HepG2 (cell line): ENCODE data around the gene PSORS1C2. TPM values are rescaled to one million over a fixed set of nuclear protein-coding genes. Genes with fewer than 3 reads are reported as not detected.

Experiments
- ARID3A ChIP-seq: IDR thresholded peaks from 2 replicates; pipeline ENCODE4 v1.6.1; 2012; ENCODE audit warnings: low read depth, low read length, improper control_type of control experiment
- ATF1 ChIP-seq: IDR thresholded peaks from 2 replicates; pipeline ENCODE4 v1.6.1; 2016; ENCODE audit warnings: mild to moderate bottlenecking, control low read depth
- BATF2 ChIP-seq: sonication (generic); formaldehyde crosslinking; IDR thresholded peaks from 2 replicates; pipeline ENCODE4 v1.8.0; 2022; ENCODE audit warnings: mild to moderate bottlenecking, missing genetic modification reagents, moderate library complexity
- DRAP1 ChIP-seq: IDR thresholded peaks from 2 replicates; pipeline ENCODE4 v1.6.1; 2016; ENCODE audit warnings: missing genetic modification reagents, missing compliant biosample characterization
- GLI4 ChIP-seq: sonication (generic); formaldehyde crosslinking; IDR thresholded peaks from 2 replicates; pipeline ENCODE4 v1.5.1; 2020; ENCODE audit warnings: missing genetic modification reagents, mild to moderate bottlenecking, moderate library complexity, borderline replicate concordance
- GLMP ChIP-seq: sonication (generic); formaldehyde crosslinking; IDR thresholded peaks from 2 replicates; pipeline ENCODE4 v1.9.0; 2021; ENCODE audit warnings: missing genetic modification reagents, mild to moderate bottlenecking, borderline replicate concordance
- HINFP ChIP-seq: sonication (generic); formaldehyde crosslinking; IDR thresholded peaks from 2 replicates; pipeline ENCODE4 v1.4.0; 2020; ENCODE audit warnings: low read depth, mild to moderate bottlenecking, missing genetic modification reagents
- HMG20B ChIP-seq: conservative IDR thresholded peaks from 2 replicates; pipeline ENCODE4 v1.6.1; 2016; ENCODE audit warnings: missing genetic modification reagents, missing compliant biosample characterization
- IRF2 ChIP-seq: IDR thresholded peaks from 2 replicates; pipeline ENCODE4 v1.6.1; 2018; ENCODE audit warnings: missing genetic modification reagents, missing compliant biosample characterization
- NONO ChIP-seq, 2 experiments: fragments of 450-650 bp in 1 of 2; sonication (generic) in 1 of 2; formaldehyde crosslinking in 1 of 2; IDR thresholded peaks in 1 of 2; conservative IDR thresholded peaks in 1 of 2; 2 replicates each; pipeline versions ENCODE4 v1.6.1 to v1.8.0; 2017 to 2022; ENCODE audit warnings: mild to moderate bottlenecking in 1 of 2, missing genetic modification reagents in 1 of 2, moderate library complexity in 1 of 2
- NR2F6 ChIP-seq, 2 experiments: IDR thresholded peaks; 2 replicates each; pipeline ENCODE4 v1.6.1; 2016; ENCODE audit warnings: antibody characterized with exemption in 1 of 2, mild to moderate bottlenecking in 1 of 2
- PLSCR1 ChIP-seq: sonication (generic); formaldehyde crosslinking; IDR thresholded peaks from 2 replicates; pipeline ENCODE4 v1.5.0; 2020; ENCODE audit warnings: missing genetic modification reagents, mild to moderate bottlenecking, borderline replicate concordance
- SNAI1 ChIP-seq: sonication (generic); formaldehyde crosslinking; IDR thresholded peaks from 2 replicates; pipeline ENCODE4 v1.5.0; 2020; ENCODE audit warnings: mild to moderate bottlenecking, missing genetic modification reagents, borderline replicate concordance
- ZBTB1 ChIP-seq: sonication (generic); formaldehyde crosslinking; IDR thresholded peaks from 2 replicates; pipeline ENCODE4 v1.4.0; 2020; ENCODE audit warnings: missing genetic modification reagents, borderline replicate concordance
- ZNF205 ChIP-seq: IDR thresholded peaks from 2 replicates; pipeline ENCODE4 v1.6.1; 2018; ENCODE audit warnings: missing biosample characterization, missing genetic modification reagents
- ZNF232 ChIP-seq: sonication (generic); formaldehyde crosslinking; IDR thresholded peaks from 2 replicates; pipeline ENCODE4 v1.4.0; 2020; ENCODE audit warnings: missing genetic modification reagents, borderline replicate concordance
- ZNF253 ChIP-seq: sonication (generic); formaldehyde crosslinking; IDR thresholded peaks from 2 replicates; pipeline ENCODE4 v1.8.0; 2022; ENCODE audit warnings: mild to moderate bottlenecking, missing genetic modification reagents, borderline replicate concordance
- ZNF333 ChIP-seq: sonication (generic); formaldehyde crosslinking; IDR thresholded peaks from 2 replicates; pipeline ENCODE4 v1.4.0; 2020; ENCODE audit warnings: mild to moderate bottlenecking, missing genetic modification reagents, borderline replicate concordance
- ZNF614 ChIP-seq: IDR thresholded peaks from 2 replicates; pipeline ENCODE4 v1.6.1; 2018; ENCODE audit warnings: missing biosample characterization, missing genetic modification reagents, inconsistent platforms, borderline replicate concordance
- ZSCAN22 ChIP-seq: sonication (generic); formaldehyde crosslinking; IDR thresholded peaks from 2 replicates; pipeline ENCODE4 v1.4.0; 2020; ENCODE audit warnings: mild to moderate bottlenecking, missing genetic modification reagents
- polyA plus RNA-seq, 8 experiments: library from polyadenylated mRNA; depleted of rRNA in 3 of 8; stranded (reverse) in 7 of 8; unstranded in 1 of 8; fragments of >200 nt; fragmentation: Illumina TruSeq in 4 of 8; extraction: Trizol in 4 of 8; gene quantifications; 2 replicates each; pipeline versions ENCODE4 v1.2.1 to v1.2.3, GENCODE V29; 2011 to 2016; ENCODE audit warnings: low read depth in 4 of 8, missing spikeins in 1 of 8, mixed read lengths in 1 of 8; ENCODE audit not compliant: insufficient read depth in 1 of 8
- total RNA-seq, 5 experiments: library from RNA; depleted of rRNA; stranded (reverse); fragments of >200 nt; fragmentation: Illumina TruSeq; extraction: Trizol; gene quantifications; 2 replicates each; pipeline ENCODE4 v1.2.3, GENCODE V29; 2016; ENCODE audit warnings: low read depth in 1 of 5

The PSORS1C2 gene
- total and polyA plus RNA-seq, 2 of the 13 experiments (the other 11 are each of a cell fraction or from before 2014, with no cell fraction given) = not detected

- TF ChIP-seq ZNF205 (CRISPR knock-in tag) = no peak
- TF ChIP-seq GLI4 (CRISPR knock-in tag) = peak; percentile 82; the same call in 1 of the 2 replicates
- 0 out of 2 replicates have a peak, but pooled peaks have one; percentile 45 for TF ChIP-seq SNAI1 (CRISPR knock-in tag)
- no peak for TF ChIP-seq HINFP (CRISPR knock-in tag)
- no peak for TF ChIP-seq PLSCR1
- no peak for TF ChIP-seq ZNF333
- TF ChIP-seq DRAP1 = peak; percentile 48; the same call in 1 of the 2 replicates
- TF ChIP-seq ARID3A = no peak
- TF ChIP-seq ATF1 = no peak
- TF ChIP-seq ZBTB1 = no peak
- TF ChIP-seq ZNF253 (CRISPR knock-in tag) = no peak
- no peak for TF ChIP-seq ZNF614 (CRISPR knock-in tag)
- no peak for TF ChIP-seq NR2F6 (IDR thresholded peaks at IDR 0.05)
- no peak for TF ChIP-seq NR2F6 (CRISPR knock-in tag; IDR thresholded peaks at IDR 0.05)
- TF ChIP-seq HMG20B (CRISPR knock-in tag) = no peak
- no peak for TF ChIP-seq GLMP (CRISPR knock-in tag)
- TF ChIP-seq NONO (IDR thresholded peaks at IDR 0.05) = no peak
- TF ChIP-seq NONO (CRISPR knock-in tag; conservative IDR thresholded peaks at IDR 0.05) = peak; percentile 67; the same call in 1 of the 2 replicates
- TF ChIP-seq ZNF232 (CRISPR knock-in tag) = no peak
- no peak for TF ChIP-seq ZSCAN22
- peak; percentile 49 for TF ChIP-seq BATF2 (CRISPR knock-in tag)
- TF ChIP-seq IRF2 = peak; percentile 14; the same call in 1 of the 2 replicates
Observed at GRCh38 chr6:31158140-31158862, 19.4 kb upstream of the PSORS1C2 start, which contains the start of gene TCF19 (continued).
